ENCODE data around the gene RBM15. TPM values are rescaled to one million over a fixed set of nuclear protein-coding genes. Genes with fewer than 3 reads are reported as not detected.

RBM15 gene
- total and polyA plus RNA-seq, 4 experiments from 2014 or later = 6.8 to 51.4 (median 29.3) TPM

GRCh38 chr1:110336300-110337039 lies 2.7 kb upstream of the RBM15 start:
- H3K27ac ChIP-seq (ENCODE audit: low read depth, low read length) = no peak overlapping the region
- no peaks in the 10 kb centered on the region for H3K9me3 ChIP-seq (ENCODE audit: control insufficient read depth in 1 of 2, low read length in 2 of 2)
- peaks cover 0 to 4% (median 0%) of the 10 kb centered on the region in 8 donors for H3K9me3 Mint-ChIP-seq
- DNase-seq = no peak
- POLR2A ChIA-PET (ENCODE audit: partially characterized antibody) = interaction anchor here (1.0 to 8.9 kb wide), 5 partner anchors 72 to 302 kb away, joined by 4 to 169 read pairs (median 22); partner anchors contain the start of genes KCNC4 and STRIP1
- no peaks in the 10 kb centered on the region for H3K27me3 ChIP-seq (ENCODE audit: insufficient read depth, low read length)
- intact Hi-C loops (cut with micrococcal nuclease) = loop anchor here (5.0 kb wide), 5 partner anchors 126 to 866 kb away; partner anchors contain the start of genes DENND2D, KCNA3 and LRIF1
- CTCF ChIA-PET (ENCODE audit: partially characterized antibody) = interaction anchor here (1.1 to 10.5 kb wide), 8 partner anchors 10 to 129 kb away, joined by 4 to 127 read pairs (median 10); partner anchors contain the start of gene KCNC4
- peak overlapping the region; percentile 47 to 92 (median 80) for H3K27ac Mint-ChIP-seq
- peaks cover 9 to 16% of the 10 kb centered on the region in 2 donors for H3K36me3 Mint-ChIP-seq
- H3K4me1 Mint-ChIP-seq = peaks cover 11 to 38% (median 30%) of the 10 kb centered on the region in 4 donors
- peaks cover 31% of the 10 kb centered on the region for H3K4me1 ChIP-seq (ENCODE audit: insufficient read depth, low read length)
- peak overlapping the region in 7 of 8 donors; percentile 43 to 83 (median 75) for H3K4me3 Mint-ChIP-seq
- no peak overlapping the region for H3K4me3 ChIP-seq (ENCODE audit: low read length in 2 of 2)
- peaks cover 10% of the 10 kb centered on the region for H3K36me3 ChIP-seq (ENCODE audit: insufficient read depth, low read length)
- no peaks in the 10 kb centered on the region for H3K27me3 Mint-ChIP-seq

- Histone ChIP-seq H3K9me3 (ENCODE audit: control insufficient read depth in 1 of 2, low read length in 2 of 2) (no peaks in the 10 kb centered on the region), H3K27ac (ENCODE audit: low read depth, low read length) (peak overlapping the region; percentile 94), H3K4me1 (ENCODE audit: insufficient read depth, low read length) (peaks cover 44% of the 10 kb centered on the region), H3K27me3 (ENCODE audit: insufficient read depth, low read length) (no peaks in the 10 kb centered on the region), H3K4me3 (ENCODE audit: low read length in 2 of 2) (peak overlapping the region; percentile 51 to 89), H3K36me3 (ENCODE audit: insufficient read depth, low read length) (peaks cover 16% of the 10 kb centered on the region)
- Mint-ChIP-seq H3K4me3 (no peak overlapping the region), H3K4me1 (peaks cover 21 to 52% (median 41%) of the 10 kb centered on the region in 4 donors), H3K9me3 (peaks cover 0 to 4% (median 0%) of the 10 kb centered on the region in 8 donors), H3K27me3 (no peaks in the 10 kb centered on the region), H3K27ac (peak overlapping the region in 1 of 7 donors; percentile 98), H3K36me3 (peaks cover 18 to 26% of the 10 kb centered on the region in 2 donors)
- peak in 1 of 5 donors; percentile 57 for DNase-seq
- intact Hi-C loops (cut with micrococcal nuclease) = loop anchor here (1.0 to 5.0 kb wide), 13 partner anchors 69 to 1417 kb away; partner anchors contain the start of genes CEPT1, DDX20, DENND2D and DRAM2
- POLR2A ChIA-PET (ENCODE audit: partially characterized antibody) = interaction anchor here (0.8 to 8.9 kb wide), 28 partner anchors 11 to 1133 kb away, joined by 3 to 169 read pairs (median 5); partner anchors contain the start of genes ATXN7L2, GNAI3, KCNA3 and KCNC4
- CTCF ChIA-PET (ENCODE audit: partially characterized antibody) = interaction anchor here (0.9 to 10.5 kb wide), 17 partner anchors 11 to 308 kb away, joined by 3 to 127 read pairs (median 5); partner anchors contain the start of gene KCNC4
These were observed 1.4 kb upstream of the RBM15 start for GRCh38 chr1:110337704-110338308.

GRCh38 chr1:110338309-110338885 lies 780 bp upstream of the RBM15 start:
- peaks cover 25 to 58% (median 47%) of the 10 kb centered on the region in 4 donors for H3K4me1 Mint-ChIP-seq
- Histone ChIP-seq H3K27me3 (ENCODE audit: insufficient read depth, low read length) (no peaks in the 10 kb centered on the region), H3K4me3 (ENCODE audit: low read length in 2 of 2) (peak overlapping the region; percentile 51 to 89), H3K4me1 (ENCODE audit: insufficient read depth, low read length) (peaks cover 50% of the 10 kb centered on the region), H3K27ac (ENCODE audit: low read depth, low read length) (peak overlapping the region; percentile 94), H3K36me3 (ENCODE audit: insufficient read depth, low read length) (peaks cover 16% of the 10 kb centered on the region), H3K9me3 (ENCODE audit: control insufficient read depth in 1 of 2, low read length in 2 of 2) (no peaks in the 10 kb centered on the region)
- H3K36me3 Mint-ChIP-seq = peaks cover 22 to 32% of the 10 kb centered on the region in 2 donors
- H3K9me3 Mint-ChIP-seq = peaks cover 0 to 2% (median 0%) of the 10 kb centered on the region in 8 donors
- POLR2A ChIA-PET (ENCODE audit: partially characterized antibody) = interaction anchor here (0.8 to 8.9 kb wide), 40 partner anchors 10 to 1692 kb away, joined by 3 to 169 read pairs (median 4); partner anchors contain the start of genes ATXN7L2, GNAI3, KCNA3 and KCNC4
- no peaks in the 10 kb centered on the region for H3K27me3 Mint-ChIP-seq
- H3K4me3 Mint-ChIP-seq = no peak overlapping the region
- intact Hi-C loops (cut with micrococcal nuclease) = loop anchor here (1.0 to 5.0 kb wide), 13 partner anchors 69 to 1416 kb away; partner anchors contain the start of genes CEPT1, DDX20, DENND2D and DRAM2
- CTCF ChIA-PET (ENCODE audit: partially characterized antibody) = interaction anchor here (0.8 to 10.5 kb wide), 17 partner anchors 10 to 308 kb away, joined by 3 to 127 read pairs (median 5); partner anchors contain the start of genes KCNC4 and STRIP1
- DNase-seq = peak; percentile 94 to 99 (median 96)
- peak overlapping the region in 1 of 7 donors; percentile 98 for H3K27ac Mint-ChIP-seq

- Histone ChIP-seq H3K9me3 (ENCODE audit: control insufficient read depth in 1 of 2, low read length in 2 of 2) (no peaks in the 10 kb centered on the region), H3K4me3 (ENCODE audit: low read length in 2 of 2) (peak overlapping the region; percentile 55 to 89), H3K36me3 (ENCODE audit: insufficient read depth, low read length) (peaks cover 16% of the 10 kb centered on the region), H3K4me1 (ENCODE audit: insufficient read depth, low read length) (peaks cover 62% of the 10 kb centered on the region), H3K27ac (ENCODE audit: low read depth, low read length) (peak overlapping the region; percentile 94), H3K27me3 (ENCODE audit: insufficient read depth, low read length) (no peaks in the 10 kb centered on the region)
- peaks cover 33 to 69% (median 57%) of the 10 kb centered on the region in 4 donors for H3K4me1 Mint-ChIP-seq
- POLR2A ChIA-PET (ENCODE audit: partially characterized antibody) = interaction anchor here (0.6 to 8.9 kb wide), 31 partner anchors 9 to 1693 kb away, joined by 3 to 169 read pairs (median 5); partner anchors contain the start of genes GNAI3, KCNA3, KCNC4 and LAMTOR5
- H3K36me3 Mint-ChIP-seq = peaks cover 33 to 41% of the 10 kb centered on the region in 2 donors
- H3K27me3 Mint-ChIP-seq = no peaks in the 10 kb centered on the region
- intact Hi-C loops (cut with micrococcal nuclease) = loop anchor here (2.0 to 5.0 kb wide), 10 partner anchors 123 to 1415 kb away; partner anchors contain the start of genes CEPT1, DDX20, DENND2D and DRAM2
- peaks cover 0 to 2% (median 0%) of the 10 kb centered on the region in 8 donors for H3K9me3 Mint-ChIP-seq
- CTCF ChIA-PET (ENCODE audit: partially characterized antibody) = interaction anchor here (1.5 to 10.5 kb wide), 9 partner anchors 9 to 305 kb away, joined by 4 to 127 read pairs (median 11); partner anchors contain the start of genes KCNC4 and STRIP1
- peak in 1 of 5 donors; percentile 82 for DNase-seq
- H3K27ac Mint-ChIP-seq = no peak overlapping the region
- H3K4me3 Mint-ChIP-seq = no peak overlapping the region
These were observed 430 bp downstream of the RBM15 start for GRCh38 chr1:110339407-110340206.

GRCh38 chr1:110340207-110340468 lies 961 bp downstream of the RBM15 start:
- H3K9me3 ChIP-seq (ENCODE audit: control insufficient read depth in 1 of 2, low read length in 2 of 2) = no peaks in the 10 kb centered on the region
- H3K4me3 ChIP-seq (ENCODE audit: low read length in 2 of 2) = peak overlapping the region; percentile 55 to 89
- peak overlapping the region; percentile 94 for H3K27ac ChIP-seq (ENCODE audit: low read depth, low read length)
- Mint-ChIP-seq H3K4me1 (peaks cover 35 to 73% (median 60%) of the 10 kb centered on the region in 4 donors), H3K4me3 (no peak overlapping the region), H3K27ac (peak overlapping the region in 1 of 7 donors; percentile 81), H3K27me3 (no peaks in the 10 kb centered on the region), H3K36me3 (peaks cover 33 to 41% of the 10 kb centered on the region in 2 donors), H3K9me3 (peaks cover 0 to 2% (median 0%) of the 10 kb centered on the region in 8 donors)
- intact Hi-C loops (cut with micrococcal nuclease) = no loop called here
- no peak for DNase-seq
- ChIA-PET POLR2A (ENCODE audit: partially characterized antibody) (interaction anchor here (1.1 to 8.9 kb wide), 12 partner anchors 8 to 447 kb away, joined by 3 to 169 read pairs (median 12); partner anchors contain the start of genes KCNA3, KCNC4, LAMTOR5 and STRIP1), CTCF (ENCODE audit: partially characterized antibody) (interaction anchor here (1.5 to 10.5 kb wide), 5 partner anchors 8 to 306 kb away, joined by 4 to 127 read pairs (median 11); partner anchors contain the start of genes KCNC4 and STRIP1)
- H3K36me3 ChIP-seq (ENCODE audit: insufficient read depth, low read length) = peaks cover 16% of the 10 kb centered on the region
- H3K27me3 ChIP-seq (ENCODE audit: insufficient read depth, low read length) = no peaks in the 10 kb centered on the region
- H3K4me1 ChIP-seq (ENCODE audit: insufficient read depth, low read length) = peaks cover 68% of the 10 kb centered on the region
